CMK (cell line): Measurements from ENCODE around the gene NTF4.
"Not testable (repeated sequence)": the region's sequence is repeated elsewhere in the genome, so short reads cannot be mapped to it uniquely, and the experiment has no call there.

Experiments used
- DNase-seq: peaks from one replicate; pipeline ENCODE4 v3.0.0-alpha.2; 2010; ENCODE audit warnings: low read depth

NTF4 gene

DNA sequence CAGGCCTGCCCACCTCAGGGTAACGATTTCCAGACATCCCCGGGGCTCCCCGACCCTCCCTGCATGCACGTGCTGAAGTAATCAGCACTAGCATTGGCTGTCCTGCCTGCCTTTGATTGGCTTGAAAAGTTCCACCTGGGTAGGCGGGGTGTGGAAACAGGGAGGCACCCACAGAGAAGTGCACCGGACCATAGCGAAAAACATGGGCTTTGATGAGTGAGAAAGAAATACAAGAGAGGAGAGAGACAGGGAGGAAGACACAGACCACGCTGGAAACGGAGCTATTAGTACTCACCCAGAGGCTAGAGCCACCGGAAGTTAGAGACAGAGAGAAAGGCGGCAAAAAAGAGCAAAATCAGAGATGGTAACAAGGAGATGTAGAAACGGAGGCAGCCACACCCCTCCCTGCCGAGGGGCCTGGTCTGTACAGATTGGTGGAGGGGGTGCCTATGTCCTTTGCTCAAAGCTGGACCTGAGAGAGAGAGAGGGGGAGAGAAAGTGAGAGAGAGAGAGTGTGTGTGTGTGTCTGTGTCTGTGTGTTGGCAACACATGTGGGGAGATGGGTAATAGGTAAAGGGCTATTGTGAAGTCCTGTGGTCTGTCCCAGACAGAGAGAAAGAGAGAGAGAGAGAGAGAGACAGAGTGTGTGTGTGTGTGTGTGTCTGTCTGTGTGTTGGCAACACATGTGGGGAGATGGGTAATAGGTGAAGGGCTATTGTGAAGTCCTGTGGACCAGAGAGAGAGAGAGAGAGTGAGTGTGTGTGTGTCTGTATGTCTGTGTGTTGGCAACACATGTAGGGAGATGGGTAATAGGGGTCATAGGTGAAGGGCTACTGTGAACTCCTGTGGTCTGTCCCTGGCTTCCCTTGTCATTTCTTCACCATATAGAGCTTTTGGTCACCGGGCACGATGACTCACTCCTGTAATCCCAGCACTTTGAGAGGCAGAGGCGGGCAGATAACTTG lies 43.4 kb downstream of the NTF4 start:
- DNase-seq = no peak

DNA sequence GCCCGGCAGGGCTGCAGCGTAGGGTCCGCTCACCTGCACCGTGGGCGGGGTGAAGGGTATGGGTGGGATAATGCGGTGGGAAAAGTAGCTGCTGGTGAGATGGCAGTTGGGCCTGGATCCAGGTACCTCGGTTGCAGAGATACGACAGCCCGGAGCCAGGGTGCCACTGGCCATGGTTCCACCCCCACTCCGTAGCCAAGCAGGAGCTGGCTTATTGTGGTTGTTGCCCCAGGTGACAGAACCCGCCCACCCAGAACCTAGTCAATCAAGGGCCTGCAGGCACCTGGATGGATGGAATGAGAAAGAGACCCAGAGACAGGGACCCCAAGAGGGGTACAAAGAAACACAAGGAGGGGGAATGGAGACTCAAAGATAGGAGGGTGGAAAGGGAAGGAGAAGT lies 44.3 kb downstream of the NTF4 start:
- DNase-seq = no peak

DNA sequence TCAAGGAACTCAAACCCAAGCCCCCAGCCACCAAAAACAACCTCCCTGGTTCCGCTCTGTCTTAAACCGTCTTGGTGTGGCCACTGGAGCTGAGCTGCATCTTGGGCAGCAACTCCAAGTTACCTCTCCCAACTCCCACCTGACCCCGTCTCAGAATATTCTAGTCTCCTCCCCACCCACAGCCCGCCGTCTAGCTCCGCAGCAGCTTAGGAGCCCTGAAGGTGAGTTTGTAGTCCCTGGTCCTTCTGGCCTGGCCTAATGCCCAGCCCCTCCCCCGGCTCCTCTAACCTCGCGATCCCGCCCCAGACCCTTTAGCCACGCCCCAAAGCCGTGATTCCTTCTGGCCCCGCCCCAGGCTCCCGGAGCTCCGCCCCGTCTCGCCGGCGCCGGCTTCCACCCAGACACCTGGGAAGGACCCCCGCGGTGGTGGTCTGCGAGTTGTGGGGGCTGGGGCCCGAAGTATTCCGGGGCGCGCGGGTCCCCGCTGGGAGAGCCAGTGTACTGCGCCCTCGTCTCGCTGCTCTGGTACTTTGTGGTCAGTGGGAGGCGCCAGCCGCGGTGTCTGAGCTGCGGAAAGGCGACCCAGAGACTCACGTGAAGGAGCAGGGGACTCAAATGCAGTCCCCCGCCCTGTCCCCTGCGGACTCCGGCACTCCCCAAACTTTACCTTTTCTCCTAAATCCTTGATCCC lies 45.2 kb downstream of the NTF4 start:
- no peak for DNase-seq

DNA sequence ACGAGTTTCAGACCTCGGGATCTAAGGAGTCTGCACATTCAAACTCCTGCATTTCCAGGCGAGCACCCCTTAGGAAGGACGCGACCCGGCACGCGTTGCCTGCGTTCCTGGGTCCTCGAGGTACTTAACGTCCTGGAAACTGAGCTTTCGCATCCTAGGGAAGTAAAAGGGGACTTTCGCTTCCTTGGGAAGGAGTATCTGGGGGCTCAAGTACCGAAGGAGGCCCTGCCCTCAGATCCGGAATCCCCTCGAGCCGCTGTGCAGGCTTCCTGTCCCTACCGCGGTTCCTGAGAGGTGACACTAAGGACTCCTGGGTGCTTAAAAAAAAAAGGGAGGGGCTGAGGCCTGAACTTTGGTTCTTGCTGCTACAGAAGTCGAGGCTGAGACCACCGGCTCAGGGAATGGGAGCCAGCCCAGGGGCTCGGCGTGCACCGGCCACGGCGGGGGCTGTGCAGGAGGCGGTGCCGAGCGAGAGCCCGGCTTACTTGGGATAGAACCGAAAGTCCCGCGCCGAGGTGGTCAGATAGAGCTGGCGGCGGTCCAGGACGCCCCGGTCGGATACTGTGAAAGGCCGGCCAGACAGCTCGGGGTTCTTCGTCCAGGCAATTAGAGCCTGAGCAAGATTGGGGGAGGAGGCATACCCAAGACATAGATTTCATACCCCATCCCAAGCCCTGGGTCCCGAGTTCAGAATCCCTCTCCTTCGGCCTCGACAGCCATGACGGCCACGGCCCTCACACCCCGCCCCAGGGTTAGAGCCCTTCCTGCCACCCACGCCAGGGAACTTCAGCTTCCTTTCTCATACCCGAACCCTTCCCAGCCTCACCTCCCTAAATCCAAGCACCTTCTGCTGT lies 46.0 kb downstream of the NTF4 start:
- not testable (repeated sequence) for DNase-seq

DNA sequence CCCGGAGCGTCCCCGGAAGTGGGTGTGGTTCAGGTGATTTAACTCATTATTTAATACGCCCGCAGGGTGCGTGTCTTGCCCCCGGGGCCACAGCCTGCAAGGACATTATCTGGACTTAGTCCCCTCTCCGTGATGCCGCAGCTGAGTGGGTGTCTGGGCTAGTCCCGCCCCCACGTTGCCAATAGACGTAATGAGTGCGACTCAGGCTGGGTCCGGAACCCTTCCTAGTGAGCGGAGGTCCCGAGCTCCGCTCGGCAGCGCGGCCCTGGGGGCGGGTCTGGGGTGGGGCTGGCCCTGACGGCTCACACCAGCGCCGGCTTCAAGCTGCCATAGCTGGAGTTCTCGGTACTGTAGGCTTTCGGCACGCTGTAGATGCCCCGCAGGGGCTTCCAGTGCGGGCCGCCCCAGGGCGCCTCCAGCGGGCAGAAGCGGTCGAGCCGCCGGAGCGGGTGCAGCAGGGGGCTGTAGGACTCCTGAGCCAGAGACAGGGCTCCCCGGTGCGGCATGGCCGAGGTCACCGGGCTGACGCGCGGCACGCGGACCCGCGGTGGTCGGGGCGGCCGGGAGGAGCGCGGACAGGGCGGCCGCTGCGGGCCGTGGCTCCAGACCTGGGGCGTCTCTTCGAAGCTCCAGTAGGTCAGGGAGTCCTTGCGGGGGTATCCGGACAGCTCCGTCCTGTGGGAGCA lies 46.8 kb downstream of the NTF4 start:
- DNase-seq = peak; percentile 64

DNA sequence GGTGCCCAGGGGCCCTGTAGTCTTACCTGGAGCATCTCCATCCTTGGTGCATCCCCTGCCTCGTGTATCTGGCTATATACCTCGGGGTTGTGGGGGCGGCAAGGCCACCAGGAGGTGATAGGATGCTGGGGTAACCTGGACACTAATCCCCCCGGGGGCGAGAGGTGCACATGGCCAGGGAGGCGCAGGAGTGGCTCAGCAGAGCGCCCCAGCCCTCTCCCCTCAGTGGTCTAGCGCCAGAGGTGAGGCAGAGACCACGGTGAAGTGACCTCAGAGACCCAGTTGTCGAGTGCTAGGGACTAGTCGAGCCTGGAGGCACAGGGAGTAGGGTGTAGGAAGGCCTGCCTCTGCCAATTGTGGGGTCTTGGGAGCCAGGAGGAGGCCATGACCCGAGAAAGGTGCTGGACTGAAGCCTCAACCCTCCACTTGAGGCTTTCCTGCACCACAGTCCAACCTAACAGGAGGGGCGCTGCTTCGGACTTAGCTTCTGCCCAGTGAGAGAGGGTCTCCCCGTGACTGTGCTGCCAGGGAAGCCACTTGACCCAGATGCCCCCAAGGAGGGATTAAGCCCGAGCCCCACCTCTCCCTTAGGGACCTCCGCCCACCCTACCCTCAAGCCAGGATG lies 47.5 kb downstream of the NTF4 start, which contains the start of gene LHB:
LHB (minus strand) TSS at position 51 of the 625 bp plus-strand sequence; CDS start at position 41, 10 bp downstream.
- no peak for DNase-seq

DNA sequence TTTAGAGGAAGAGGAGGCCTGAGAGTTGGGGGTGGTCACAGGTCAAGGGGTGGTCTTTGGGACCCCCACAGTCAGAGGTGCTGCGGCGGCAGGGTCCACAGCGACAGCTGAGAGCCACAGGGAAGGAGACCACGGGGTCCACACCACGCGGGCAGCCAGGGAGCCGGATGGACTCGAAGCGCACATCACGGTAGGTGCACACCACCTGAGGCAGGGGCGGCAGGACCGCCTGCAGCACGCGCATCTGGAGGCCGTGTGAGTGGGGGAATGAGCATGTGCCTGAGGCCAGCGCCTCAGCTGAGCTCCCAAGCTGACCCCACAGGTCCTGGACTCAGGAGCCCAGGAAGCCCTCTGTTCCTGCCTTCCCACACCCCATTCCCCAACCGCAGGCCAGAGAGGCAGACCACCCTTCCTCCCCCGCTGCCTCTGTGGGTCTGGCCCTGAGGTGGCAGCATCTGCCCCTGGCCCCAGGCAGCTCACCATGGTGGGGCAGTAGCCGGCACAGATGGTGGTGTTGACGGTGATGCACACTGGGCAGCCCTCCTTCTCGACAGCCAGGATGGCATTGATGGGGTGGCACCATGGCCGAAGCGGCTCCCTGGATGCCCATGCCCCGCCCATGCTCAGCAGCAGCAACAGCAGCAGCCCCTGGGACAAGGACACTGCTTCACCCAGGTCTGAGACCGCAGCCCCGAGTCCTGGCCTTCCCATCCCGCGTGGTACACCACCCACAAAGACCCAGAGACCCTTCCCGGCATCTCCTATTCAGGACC lies 48.4 kb downstream of the NTF4 start:
- no peak for DNase-seq

DNA sequence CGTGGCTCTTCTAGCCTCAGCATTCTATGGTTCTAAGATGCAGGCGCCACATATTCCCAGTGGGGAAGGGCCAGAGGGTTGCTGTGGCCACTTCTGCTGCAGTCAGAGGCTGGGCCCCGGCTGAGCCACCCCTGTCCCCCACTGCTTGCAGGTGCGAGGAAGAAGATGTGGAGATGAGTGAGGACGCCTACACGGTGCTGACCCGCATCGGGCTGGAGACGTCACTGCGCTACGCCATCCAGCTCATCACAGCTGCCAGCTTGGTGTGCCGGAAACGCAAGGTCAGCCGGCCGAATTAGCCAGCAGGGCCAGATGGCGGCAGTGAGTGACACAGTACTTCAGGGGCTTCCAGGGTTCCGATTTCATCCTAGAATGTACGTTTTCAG lies 49.8 kb downstream of the NTF4 start:
- no peak for DNase-seq

DNA sequence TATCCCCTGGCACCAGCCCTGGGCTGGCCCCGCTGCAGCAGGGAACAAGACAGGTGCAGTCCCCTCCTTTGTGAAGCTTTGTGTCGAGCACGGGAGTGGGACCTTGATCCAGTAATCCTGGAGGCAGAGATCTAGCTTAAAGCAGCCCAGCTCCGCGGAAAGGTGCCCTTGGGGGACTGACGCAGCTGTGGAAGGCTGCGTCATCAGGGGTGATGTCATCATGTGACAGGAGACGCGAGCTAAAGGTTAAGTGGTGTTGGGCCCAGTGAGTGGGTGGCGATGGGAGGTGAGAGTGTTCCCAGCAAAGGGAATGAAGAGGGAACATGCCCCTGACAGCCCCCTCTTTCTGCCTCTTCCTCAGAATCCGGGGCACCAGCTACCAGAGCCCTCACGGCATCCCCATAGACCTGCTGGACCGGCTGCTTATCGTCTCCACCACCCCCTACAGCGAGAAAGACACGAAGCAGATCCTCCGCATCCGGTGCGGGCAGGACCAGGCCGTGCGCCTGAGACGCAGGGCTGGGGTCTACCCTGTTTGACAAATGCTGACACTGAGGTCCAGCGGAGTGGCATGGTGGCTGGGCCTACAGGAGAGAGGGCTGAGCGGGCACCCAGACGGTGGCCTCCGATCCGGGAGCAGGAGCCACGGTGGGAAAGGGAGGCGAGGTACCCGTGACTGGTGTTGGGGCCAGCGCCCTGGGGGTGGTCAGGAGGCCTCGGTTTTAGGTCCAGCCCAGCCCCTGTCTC lies 50.3 kb downstream of the NTF4 start:
- DNase-seq = no peak

DNA sequence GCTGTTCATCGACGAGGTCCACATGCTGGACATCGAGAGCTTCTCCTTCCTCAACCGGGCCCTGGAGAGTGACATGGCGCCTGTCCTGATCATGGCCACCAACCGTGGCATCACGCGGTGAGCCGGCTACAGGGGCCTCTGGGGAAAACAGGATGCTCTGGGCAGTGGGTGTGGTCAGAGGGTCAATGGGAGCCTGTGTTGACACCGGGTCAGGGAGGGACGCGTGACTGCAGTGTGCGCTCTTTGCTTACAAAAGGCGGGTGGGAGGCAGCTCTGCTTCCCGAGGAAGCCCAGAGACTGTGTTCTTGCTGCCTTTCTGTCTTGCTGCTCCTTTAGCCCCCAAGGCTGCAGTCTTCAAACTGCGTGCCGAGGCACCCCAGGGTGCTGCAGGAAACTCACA lies 53.4 kb downstream of the NTF4 start:
- no peak for DNase-seq
